ENCODE results near the gene UBR4.

DNA sequence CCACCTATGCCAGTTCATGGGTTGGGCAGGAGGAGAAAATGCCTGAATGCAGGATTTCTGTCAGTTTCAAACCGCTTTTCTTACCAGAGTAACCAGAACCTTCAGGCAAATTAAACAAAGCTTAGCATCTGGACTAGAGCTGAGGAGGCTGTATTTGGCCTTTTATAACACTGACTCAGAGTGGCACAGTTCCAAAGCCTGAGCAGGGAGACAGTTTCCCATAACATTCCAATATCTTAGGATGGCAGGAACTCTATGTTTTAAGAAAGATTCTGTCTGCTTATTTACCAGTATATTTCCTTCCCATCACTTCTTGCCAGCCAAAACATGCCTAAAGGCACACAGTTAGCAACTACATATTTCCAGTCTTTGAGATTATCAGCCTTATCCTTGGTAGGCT lies 46.8 kb downstream of the UBR4 start:
- TF ChIP-seq, protein P1, sequence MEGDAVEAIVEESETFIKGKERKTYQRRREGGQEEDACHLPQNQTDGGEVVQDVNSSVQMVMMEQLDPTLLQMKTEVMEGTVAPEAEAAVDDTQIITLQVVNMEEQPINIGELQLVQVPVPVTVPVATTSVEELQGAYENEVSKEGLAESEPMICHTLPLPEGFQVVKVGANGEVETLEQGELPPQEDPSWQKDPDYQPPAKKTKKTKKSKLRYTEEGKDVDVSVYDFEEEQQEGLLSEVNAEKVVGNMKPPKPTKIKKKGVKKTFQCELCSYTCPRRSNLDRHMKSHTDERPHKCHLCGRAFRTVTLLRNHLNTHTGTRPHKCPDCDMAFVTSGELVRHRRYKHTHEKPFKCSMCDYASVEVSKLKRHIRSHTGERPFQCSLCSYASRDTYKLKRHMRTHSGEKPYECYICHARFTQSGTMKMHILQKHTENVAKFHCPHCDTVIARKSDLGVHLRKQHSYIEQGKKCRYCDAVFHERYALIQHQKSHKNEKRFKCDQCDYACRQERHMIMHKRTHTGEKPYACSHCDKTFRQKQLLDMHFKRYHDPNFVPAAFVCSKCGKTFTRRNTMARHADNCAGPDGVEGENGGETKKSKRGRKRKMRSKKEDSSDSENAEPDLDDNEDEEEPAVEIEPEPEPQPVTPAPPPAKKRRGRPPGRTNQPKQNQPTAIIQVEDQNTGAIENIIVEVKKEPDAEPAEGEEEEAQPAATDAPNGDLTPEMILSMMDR (IDR thresholded peaks at IDR 0.05; ENCODE audit: borderline replicate concordance, extremely low read depth, low read length, poor library complexity, severe bottlenecking), result no peak
- TF ChIP-seq EZH2 (IDR thresholded peaks at IDR 0.05; ENCODE audit: borderline replicate concordance, low read depth, low read length, severe bottlenecking), result no peak
